Measurements from ENCODE around the gene FAM186B. TPM values are rescaled to one million over a fixed set of nuclear protein-coding genes. Genes with fewer than 3 reads are reported as not detected.
A peak's percentile ranks its signal among the peaks of the same experiment; 100 is the strongest.

The FAM186B gene
- total and polyA plus RNA-seq, 2 of the 13 experiments (the other 11 are each of a cell fraction or from before 2014, with no cell fraction given), result 0.07 to 0.20 TPM

DNA sequence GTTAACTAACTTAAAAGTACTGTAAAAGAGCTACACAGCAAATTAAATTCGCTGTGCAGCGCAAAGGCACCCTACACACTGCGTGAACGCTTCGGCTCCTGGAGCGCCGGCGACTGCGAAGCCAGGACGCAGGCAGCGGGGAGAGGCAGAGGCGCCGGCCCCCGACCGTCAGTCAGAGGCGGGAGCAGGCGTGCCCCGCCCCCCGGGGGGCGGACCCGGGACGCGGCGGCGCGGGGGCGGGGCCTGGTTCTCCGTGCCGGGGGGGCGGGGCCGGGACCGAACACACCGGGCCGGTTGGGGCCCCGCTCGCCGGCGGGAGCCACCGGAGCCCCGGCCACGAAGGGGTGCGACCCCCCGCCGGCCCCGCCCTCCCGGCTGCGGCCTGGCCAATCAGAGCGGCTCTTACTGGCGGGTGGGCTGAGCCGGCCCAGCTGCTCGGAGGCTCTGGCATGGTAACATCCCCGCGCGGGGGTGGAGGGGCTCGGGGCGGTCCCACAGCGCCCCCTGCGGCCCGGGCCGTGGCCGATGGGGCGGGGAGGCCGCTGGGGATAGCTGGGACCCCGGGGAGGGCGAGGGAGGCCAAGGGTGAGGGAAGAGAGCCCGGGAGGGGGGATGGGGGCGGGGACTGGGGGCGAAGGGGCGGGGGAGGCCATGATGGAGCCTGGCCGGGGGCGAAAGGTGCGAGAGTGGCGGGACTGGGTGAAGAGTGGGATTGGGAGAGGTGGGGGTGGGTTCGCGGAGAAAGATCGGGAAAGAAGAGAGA, 17.9 kb upstream of the FAM186B start, which contains the start of gene PRPF40B (continued):
- TF ChIP-seq, protein P1, sequence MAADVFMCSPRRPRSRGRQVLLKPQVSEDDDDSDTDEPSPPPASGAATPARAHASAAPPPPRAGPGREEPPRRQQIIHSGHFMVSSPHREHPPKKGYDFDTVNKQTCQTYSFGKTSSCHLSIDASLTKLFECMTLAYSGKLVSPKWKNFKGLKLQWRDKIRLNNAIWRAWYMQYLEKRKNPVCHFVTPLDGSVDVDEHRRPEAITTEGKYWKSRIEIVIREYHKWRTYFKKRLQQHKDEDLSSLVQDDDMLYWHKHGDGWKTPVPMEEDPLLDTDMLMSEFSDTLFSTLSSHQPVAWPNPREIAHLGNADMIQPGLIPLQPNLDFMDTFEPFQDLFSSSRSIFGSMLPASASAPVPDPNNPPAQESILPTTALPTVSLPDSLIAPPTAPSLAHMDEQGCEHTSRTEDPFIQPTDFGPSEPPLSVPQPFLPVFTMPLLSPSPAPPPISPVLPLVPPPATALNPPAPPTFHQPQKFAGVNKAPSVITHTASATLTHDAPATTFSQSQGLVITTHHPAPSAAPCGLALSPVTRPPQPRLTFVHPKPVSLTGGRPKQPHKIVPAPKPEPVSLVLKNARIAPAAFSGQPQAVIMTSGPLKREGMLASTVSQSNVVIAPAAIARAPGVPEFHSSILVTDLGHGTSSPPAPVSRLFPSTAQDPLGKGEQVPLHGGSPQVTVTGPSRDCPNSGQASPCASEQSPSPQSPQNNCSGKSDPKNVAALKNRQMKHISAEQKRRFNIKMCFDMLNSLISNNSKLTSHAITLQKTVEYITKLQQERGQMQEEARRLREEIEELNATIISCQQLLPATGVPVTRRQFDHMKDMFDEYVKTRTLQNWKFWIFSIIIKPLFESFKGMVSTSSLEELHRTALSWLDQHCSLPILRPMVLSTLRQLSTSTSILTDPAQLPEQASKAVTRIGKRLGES (CRISPR knock-in tag; IDR thresholded peaks at IDR 0.05; ENCODE audit: borderline replicate concordance), result no peak; the same call in 1 of the 2 replicates
- peak; percentile 95 for TF ChIP-seq POLR2AphosphoS5 (IDR thresholded peaks at IDR 0.05; ENCODE audit: low read depth, low read length)
- TF ChIP-seq ZNF766 (CRISPR knock-in tag; IDR thresholded peaks at IDR 0.05; ENCODE audit: borderline replicate concordance), result 0 out of 2 replicates have a peak, but pooled peaks have one; percentile 36
- no peak for TF ChIP-seq ZNF235 (CRISPR knock-in tag; IDR thresholded peaks at IDR 0.05; ENCODE audit: borderline replicate concordance)
- no peak for TF ChIP-seq NFE2 (CRISPR knock-in tag; IDR thresholded peaks at IDR 0.05)
- TF ChIP-seq PHF20 (CRISPR knock-in tag; IDR thresholded peaks at IDR 0.05), result peak; percentile 66
- TF ChIP-seq KLF16 (CRISPR knock-in tag; IDR thresholded peaks at IDR 0.05), result peak in 1 of 2 experiments; percentile 33; a peak in 2 of 4 replicates
- TF ChIP-seq ZNF207 (IDR thresholded peaks at IDR 0.05; ENCODE audit: borderline replicate concordance), result no peak
- TF ChIP-seq ZNF263 (CRISPR knock-in tag; IDR thresholded peaks at IDR 0.05), result 0 out of 2 replicates have a peak, but pooled peaks have one; percentile 3
- TF ChIP-seq, protein P2, sequence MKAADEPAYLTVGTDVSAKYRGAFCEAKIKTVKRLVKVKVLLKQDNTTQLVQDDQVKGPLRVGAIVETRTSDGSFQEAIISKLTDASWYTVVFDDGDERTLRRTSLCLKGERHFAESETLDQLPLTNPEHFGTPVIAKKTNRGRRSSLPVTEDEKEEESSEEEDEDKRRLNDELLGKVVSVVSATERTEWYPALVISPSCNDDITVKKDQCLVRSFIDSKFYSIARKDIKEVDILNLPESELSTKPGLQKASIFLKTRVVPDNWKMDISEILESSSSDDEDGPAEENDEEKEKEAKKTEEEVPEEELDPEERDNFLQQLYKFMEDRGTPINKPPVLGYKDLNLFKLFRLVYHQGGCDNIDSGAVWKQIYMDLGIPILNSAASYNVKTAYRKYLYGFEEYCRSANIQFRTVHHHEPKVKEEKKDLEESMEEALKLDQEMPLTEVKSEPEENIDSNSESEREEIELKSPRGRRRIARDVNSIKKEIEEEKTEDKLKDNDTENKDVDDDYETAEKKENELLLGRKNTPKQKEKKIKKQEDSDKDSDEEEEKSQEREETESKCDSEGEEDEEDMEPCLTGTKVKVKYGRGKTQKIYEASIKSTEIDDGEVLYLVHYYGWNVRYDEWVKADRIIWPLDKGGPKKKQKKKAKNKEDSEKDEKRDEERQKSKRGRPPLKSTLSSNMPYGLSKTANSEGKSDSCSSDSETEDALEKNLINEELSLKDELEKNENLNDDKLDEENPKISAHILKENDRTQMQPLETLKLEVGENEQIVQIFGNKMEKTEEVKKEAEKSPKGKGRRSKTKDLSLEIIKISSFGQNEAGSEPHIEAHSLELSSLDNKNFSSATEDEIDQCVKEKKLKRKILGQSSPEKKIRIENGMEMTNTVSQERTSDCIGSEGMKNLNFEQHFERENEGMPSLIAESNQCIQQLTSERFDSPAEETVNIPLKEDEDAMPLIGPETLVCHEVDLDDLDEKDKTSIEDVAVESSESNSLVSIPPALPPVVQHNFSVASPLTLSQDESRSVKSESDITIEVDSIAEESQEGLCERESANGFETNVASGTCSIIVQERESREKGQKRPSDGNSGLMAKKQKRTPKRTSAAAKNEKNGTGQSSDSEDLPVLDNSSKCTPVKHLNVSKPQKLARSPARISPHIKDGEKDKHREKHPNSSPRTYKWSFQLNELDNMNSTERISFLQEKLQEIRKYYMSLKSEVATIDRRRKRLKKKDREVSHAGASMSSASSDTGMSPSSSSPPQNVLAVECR (CRISPR knock-in tag; IDR thresholded peaks at IDR 0.05; ENCODE audit: borderline replicate concordance), result peak; percentile 73; the same call in 1 of the 2 replicates
- peak; percentile 57; the same call in 1 of the 2 replicates for TF ChIP-seq ZNF556 (CRISPR knock-in tag; IDR thresholded peaks at IDR 0.05; ENCODE audit: borderline replicate concordance)
- TF ChIP-seq SIN3A (IDR thresholded peaks at IDR 0.05; ENCODE audit: borderline replicate concordance, low read depth, low read length), result 0 out of 2 replicates have a peak, but pooled peaks have one; percentile 26
- TF ChIP-seq, protein P3, sequence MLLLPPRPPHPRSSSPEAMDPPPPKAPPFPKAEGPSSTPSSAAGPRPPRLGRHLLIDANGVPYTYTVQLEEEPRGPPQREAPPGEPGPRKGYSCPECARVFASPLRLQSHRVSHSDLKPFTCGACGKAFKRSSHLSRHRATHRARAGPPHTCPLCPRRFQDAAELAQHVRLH (CRISPR knock-in tag; IDR thresholded peaks at IDR 0.05; ENCODE audit: borderline replicate concordance, low read depth), result 0 out of 2 replicates have a peak, but pooled peaks have one; percentile 68
- TF ChIP-seq ZNF747 (CRISPR knock-in tag; IDR thresholded peaks at IDR 0.05; ENCODE audit: borderline replicate concordance), result peak; percentile 67
- peak; percentile 48 for TF ChIP-seq ZMYM4 (CRISPR knock-in tag; IDR thresholded peaks at IDR 0.05)
- peak; percentile 67 for TF ChIP-seq SPEN (CRISPR knock-in tag; IDR thresholded peaks at IDR 0.05; ENCODE audit: low read depth)
- no peak for TF ChIP-seq ZNF121 (CRISPR knock-in tag; IDR thresholded peaks at IDR 0.05)
- TF ChIP-seq, protein P4, sequence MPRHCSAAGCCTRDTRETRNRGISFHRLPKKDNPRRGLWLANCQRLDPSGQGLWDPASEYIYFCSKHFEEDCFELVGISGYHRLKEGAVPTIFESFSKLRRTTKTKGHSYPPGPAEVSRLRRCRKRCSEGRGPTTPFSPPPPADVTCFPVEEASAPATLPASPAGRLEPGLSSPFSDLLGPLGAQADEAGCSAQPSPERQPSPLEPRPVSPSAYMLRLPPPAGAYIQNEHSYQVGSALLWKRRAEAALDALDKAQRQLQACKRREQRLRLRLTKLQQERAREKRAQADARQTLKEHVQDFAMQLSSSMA (CRISPR knock-in tag; IDR thresholded peaks at IDR 0.05), result 0 out of 2 replicates have a peak, but pooled peaks have one; percentile 71
- 0 out of 2 replicates have a peak, but pooled peaks have one; percentile 10 for TF ChIP-seq ZNF841 (CRISPR knock-in tag; IDR thresholded peaks at IDR 0.05; ENCODE audit: borderline replicate concordance)
